HG03521 (cell line): ENCODE measurements around the gene ADAMTS7.
"Not testable (repeated sequence)": the region's sequence is repeated elsewhere in the genome, so short reads cannot be mapped to it uniquely, and the experiment has no call there.

ENCODE experiments used
- ATAC-seq: cut with Tn5 transposase; IDR thresholded peaks from one replicate; pipeline ENCODE4 v1.9.1; 2021; ENCODE audit warnings: mild to moderate bottlenecking, moderate library complexity; ENCODE audit not compliant: unreplicated experiment

Gene ADAMTS7

DNA sequence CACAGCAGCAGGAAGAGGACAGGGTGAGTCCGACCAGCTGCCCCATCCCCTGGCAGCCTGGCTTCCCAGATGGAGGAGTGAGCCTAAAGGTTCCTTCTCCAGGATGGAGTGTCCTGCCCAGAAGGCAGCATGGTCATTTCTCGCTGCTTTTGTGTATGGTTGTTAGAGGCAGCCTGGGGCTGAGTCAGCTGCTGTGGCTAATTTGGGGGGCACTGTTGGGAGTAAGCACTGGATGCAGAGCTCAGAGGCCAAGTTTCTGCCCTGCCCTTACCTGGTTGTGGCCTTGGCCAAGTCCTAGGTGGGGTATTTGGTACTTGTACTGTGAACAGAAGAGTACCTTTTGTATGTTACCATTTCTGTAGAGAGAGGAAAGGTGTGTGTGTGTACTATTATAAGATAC is 78.6 kb downstream of the ADAMTS7 start:
- ATAC-seq: no peak

DNA sequence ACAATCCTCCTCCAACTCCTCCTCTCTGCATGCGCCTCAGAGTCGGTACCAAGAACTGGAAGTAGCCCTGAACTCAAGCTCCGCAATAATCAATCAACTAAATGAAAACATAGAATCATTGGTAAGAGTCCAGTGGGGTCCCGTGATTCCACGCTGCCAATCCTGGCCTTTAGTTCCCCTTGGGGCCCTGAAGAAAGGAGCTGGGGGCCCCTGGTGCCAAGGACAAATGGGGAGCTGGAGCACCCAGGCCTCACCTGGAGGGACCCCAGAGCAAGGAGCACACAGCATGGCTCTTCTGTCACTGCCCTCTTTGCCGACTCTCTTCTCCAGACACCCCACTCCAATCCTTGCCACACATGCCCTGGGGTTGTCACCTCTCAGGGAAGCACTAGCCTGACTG is 80.3 kb downstream of the ADAMTS7 start:
- no peak for ATAC-seq

DNA sequence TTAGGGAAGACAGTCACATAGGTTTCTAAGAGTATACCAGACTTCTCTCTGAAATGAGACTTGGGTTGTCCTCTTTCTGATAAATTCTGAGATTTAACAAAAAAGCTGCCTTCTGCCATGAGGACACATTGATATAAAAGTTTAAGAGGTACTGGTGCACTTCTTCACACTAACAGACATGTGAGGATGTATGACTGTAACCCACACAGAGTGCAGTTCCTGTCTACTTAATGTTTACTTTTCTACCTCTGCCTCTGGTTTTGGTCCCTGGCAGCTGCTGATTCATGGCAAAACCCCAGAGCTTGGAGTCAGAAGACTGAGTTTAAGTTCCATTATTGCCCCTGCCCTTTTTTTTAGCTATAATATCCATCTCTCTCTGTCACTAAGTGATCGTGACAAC is 82.8 kb downstream of the ADAMTS7 start:
- ATAC-seq: not testable (repeated sequence)

DNA sequence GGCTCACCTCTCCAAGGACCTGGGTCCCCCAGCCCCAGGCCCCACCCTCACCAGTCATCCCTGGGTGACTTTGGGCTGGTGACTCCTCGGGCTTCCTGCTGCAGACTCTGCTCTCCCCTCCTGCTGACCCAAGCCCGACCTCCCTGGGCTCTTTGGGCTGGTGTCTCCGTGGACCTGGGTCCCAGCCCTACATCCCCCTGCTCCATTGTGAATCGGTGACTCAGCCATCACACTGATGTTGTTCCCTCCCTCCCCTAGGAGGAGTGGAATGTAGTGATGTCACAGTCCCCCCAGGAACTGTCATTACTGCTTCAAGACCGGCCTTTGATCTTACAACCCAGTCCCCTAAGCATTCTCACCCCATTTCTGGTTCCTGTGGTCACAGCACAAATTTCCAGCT is 83.7 kb downstream of the ADAMTS7 start:
- no peak for ATAC-seq

DNA sequence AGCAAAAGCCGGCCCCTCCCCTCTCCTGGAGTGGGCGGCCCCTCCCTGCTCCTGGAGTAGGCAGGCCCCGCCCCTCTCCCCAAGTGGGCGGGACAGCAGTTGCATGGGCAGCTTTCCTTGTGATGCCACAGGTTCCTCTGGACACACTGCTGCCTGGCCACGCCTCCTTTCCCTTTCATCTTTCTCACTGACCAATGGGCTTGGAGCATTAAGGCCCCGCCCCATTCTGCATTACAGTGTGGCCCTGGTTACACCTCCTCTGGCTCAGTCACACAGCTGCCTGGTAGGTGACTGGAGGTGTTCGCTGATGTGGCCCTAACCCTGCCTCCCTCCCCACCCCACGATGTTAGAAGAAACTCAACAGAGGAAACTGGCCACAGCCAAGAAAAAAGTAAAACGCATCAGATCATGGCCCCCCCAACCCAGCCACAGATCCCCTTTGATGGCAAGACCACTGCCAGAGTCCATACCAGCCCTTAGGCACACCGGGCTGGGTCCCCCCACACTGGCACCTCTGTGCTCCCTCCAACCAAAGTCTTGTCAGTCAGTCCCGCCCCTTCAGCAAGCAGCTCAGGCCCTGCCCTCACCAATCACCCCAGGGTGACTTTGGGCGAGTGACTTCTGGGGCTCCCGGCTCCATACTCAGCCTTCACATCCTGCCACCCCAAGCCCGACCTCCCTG is 84.3 kb downstream of the ADAMTS7 start:
- ATAC-seq: no peak

DNA sequence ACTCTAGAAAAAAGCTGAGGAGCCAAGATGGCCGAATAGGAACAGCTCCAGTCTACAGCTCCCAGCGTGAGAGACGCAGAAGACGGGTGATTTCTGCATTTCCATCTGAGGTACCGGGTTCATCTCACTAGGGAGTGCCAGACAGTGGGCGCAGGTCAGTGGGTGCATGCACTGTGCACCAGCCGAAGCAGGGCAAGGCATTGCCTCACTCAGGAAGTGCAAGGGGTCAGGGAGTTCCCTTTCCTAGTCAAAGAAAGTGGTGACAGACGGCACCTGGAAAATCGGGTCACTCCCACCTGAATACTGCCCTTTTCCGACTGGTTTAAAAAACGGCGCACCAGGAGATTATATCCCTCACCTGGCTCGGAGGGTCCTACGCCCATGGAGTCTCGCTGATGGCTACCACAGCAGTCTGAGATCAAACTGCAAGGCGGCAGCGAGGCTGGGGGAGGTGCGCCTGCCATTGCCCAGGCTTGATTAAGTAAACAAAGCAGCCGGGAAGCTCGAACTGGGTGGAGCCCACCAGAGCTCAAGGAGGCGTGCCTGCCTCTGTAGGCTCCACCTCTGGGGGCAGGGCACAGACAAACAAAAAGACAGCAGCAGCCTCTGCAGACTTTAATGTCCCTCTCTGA is 91.3 kb downstream of the ADAMTS7 start:
- ATAC-seq: not testable (repeated sequence)

DNA sequence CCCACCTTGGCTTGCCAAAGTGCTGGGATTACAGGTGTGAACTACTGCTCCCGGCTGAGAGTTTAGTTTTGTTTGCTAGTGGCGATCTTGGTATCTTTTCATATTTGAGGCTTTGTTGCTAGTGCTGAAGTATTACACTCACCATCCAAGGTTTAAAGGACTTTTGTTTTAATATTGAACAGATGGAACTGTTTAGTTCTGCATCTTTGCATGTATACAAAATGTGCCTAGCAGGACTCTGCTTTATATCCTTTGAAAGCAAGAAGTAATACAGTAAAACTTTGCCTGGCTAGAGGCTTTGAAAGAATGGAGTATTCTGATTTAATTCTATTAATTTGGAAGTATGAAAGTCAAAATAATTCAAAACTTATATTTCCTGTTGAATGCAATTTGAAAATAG is 92.4 kb downstream of the ADAMTS7 start:
- ATAC-seq: no peak

DNA sequence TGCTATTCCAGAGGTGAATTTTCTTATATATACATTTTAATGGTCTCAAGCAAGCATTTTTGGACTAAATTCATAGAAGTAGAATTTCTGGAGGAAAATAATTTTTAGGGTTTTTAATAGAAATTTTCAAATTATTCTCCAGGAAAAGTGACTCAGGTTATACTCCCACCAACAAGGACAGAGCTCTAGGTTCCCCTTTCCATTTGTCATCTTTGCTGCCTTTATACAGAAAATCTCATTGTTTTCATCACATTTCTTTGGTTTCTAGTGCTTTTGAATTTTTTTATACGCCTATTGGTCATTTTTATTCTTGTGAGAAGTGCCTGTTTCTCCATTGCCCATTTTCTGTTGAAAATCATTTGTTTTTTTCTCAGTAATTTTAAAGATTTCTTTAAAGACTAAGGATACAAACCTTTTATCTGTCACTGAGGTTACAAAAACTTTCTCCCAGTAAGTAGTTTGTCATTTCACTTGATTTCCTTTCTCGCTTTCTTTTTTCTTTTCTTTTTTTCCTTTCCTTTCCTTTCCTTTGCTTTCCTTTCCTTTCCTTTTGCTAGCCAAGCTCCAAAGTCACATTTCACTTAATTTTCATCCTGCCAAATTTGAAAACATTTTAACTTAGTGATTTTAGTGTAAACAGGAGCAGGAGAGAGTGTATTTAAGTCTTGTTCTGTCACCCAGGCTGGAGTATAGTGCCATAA is 93.2 kb downstream of the ADAMTS7 start:
- ATAC-seq: no peak

DNA sequence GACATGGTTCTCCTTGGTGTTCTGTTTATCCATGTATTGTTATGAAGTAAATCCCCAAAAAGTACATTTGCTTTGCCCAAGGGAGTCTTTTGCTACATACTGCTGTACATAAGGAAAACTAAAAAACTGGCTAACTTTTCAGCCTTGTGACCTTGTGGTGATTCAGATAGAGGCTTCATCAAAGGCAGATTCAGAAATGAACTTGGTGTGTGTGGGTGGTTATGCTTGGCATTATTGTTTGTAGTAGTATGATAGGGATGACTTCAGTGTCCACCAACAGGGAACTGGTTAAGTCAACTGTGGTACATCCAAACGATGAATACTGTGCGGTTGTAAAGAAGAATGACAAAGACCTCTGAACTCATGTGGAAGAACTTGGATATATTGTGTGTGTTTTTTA is 94.6 kb downstream of the ADAMTS7 start:
- no peak for ATAC-seq

DNA sequence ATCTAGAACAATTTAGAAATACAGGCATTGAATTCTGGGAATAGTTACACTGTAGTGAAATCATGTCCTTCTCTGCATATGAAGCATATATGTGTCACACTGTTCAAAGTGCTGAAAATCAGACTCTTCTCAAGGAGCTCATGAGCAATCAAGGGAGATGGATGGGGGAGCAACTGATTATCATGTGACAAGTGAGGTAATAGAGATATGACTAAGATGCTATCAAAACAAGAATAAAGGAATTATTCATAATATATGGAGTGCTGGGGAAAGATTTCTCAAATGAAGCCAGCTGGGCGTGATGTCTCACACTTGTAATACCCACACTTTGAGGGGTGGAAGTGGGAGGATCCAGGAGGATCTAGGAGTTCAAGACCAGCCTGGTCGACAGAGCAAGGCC is 95.3 kb downstream of the ADAMTS7 start:
- no peak for ATAC-seq

DNA sequence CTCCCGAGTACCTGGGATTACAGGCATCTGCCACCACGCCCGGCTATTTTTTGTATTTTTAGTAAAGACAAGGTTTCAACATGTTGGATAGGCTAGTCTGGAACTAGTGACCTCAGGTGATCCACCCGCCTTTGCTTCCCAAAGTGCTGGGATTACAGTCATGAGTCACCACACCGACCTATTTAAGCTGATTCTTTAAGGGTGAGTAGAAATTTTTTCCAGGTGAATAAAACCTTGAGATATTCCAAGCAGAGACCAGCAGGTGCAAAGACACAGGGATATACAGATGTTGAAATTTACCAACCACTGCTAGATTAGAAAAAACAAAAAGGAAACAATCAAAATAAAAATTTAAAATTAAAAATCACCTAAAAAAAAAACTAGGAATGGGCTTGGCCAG is 95.8 kb downstream of the ADAMTS7 start:
- ATAC-seq: no peak

DNA sequence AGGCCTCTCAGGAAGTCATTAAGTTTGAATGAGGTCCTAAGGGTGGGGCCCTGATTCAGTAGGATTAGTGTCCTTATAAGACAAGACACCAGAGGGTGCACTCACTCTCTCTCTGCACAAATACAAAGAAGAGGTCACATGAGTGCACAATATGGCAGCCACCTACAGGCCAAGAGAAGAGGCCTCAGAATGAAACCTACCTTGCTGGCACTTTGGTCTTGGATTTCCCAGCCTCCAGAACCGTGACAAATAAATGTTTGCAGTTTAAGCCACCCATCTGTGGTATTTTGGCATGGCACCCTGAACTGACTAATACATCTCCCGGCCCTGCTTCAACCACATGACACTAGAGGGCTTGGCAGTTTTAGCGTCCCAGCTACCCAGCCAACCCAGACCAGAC is 96.4 kb downstream of the ADAMTS7 start:
- ATAC-seq: no peak

DNA sequence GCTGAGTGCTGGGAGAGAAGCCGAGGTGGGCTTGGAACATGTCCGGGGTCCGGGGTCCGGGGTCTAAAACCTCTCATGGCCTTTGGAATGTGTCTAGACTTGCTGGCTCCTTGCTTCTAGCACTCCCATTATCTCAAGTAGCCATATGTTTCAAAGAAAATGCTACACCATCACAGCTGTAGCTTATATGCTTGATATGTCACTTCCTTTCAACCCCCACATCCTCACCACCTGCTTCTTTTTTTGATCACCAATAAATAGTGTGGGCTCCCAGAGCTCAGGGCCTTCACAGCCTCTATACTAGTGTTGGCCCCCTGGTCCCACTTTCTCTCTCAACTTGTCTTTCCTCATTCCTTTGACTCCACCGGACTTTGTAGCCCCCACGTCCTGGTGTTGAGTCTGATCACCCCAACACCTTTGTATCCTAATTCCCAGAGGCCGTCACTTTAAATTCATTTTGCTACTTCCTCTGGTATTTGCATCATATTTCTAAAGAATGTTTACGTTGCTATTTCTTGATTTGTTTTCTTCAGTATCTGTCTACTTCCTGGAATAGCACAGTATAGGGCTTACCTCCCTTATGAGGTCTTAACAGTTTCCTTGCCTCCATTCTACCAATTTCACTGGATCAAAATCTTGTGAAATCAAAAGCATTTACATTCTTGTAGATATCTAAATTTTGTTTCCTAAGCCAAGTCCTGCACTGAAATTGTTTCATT is 98.3 kb downstream of the ADAMTS7 start:
- ATAC-seq: no peak

DNA sequence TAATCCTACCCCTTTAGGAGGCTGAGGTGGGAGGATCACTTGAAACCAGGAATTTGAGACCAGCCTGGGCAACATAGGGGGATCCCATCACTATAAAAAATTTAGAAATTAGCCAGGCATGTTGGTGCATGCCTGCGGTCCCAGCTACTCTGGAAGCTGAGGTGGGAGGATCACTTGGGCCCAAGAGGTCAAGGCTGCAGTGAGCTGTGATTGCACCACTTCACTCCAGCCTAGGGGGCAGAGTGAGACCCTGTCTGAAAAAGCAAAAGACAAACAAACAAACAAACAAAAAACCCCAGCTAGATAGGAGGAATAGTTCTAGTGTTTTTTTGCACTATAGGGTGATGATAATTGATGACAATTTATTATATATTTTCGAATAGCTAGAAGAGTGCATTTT is 99.6 kb downstream of the ADAMTS7 start:
- ATAC-seq: no peak

DNA sequence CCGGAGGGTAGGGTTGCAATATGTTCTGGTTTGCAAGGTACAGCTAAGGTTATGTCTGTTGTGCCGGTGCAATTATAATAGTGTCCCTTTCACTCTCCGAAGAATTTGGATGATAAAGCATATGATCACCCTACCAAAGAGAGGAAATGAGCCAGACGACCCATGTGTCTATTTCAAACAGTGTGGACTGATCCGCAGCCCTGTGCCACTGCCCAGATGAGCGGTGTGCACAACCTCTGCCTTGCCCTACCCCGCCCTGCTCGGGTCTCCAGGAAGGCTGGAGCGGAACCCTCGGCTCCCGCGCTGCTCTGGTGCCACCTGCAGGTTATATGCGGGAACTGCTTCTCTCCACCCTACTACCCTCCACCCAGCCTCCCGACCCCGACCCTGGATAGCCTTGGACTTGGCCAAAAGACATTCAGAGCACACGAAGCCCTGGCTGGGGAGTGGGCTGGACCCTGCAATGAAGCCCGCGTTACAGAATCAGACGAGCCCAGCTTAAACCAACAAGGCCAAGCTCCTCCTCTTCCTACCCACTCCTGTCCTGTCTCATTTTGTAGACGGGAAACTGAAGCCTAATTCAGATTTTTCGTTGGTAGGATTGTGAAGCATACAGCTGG is 101.9 kb downstream of the ADAMTS7 start:
- ATAC-seq: peak; percentile 61
